Activated naive CD4-positive, alpha-beta T cell treated with Interleukin-2 at 50 U/mL for 16 hours (primary cell): ENCODE data around the gene NCOR1.
"Not testable (repeated sequence)": the region's sequence is repeated elsewhere in the genome, so short reads cannot be mapped to it uniquely, and the experiment has no call there.

Source experiments
- DNase-seq: peaks from one replicate; pipeline ENCODE4 v3.0.0-alpha.2; 2020

The NCOR1 gene

GRCh38 chr17:16215273-16215964, at the start of gene NCOR1:
TSS of gene NCOR1 (minus strand) at chr17:16215534. CDS start at chr17:16194569, 20,965 bp downstream.
- peak; percentile 91 for DNase-seq

- DNase-seq = no peak
These were observed 46.9 kb upstream of the NCOR1 start for GRCh38 chr17:16262201-16262600.

GRCh38 chr17:16261049-16261448, 45.7 kb upstream of the NCOR1 start:
- no peak for DNase-seq

- DNase-seq = no peak
These were observed 44.6 kb upstream of the NCOR1 start for GRCh38 chr17:16259926-16260325.

- no peak for DNase-seq
These were observed 43.6 kb upstream of the NCOR1 start for GRCh38 chr17:16258901-16259300.

GRCh38 chr17:16255481-16255921, 40.2 kb upstream of the NCOR1 start:
- DNase-seq = no peak

GRCh38 chr17:16254773-16255400, 39.6 kb upstream of the NCOR1 start:
- DNase-seq = no peak

GRCh38 chr17:16251556-16251955, 36.2 kb upstream of the NCOR1 start:
- DNase-seq = no peak

GRCh38 chr17:16251043-16251442, 35.7 kb upstream of the NCOR1 start:
- DNase-seq = no peak

GRCh38 chr17:16250635-16251034, 35.3 kb upstream of the NCOR1 start:
- DNase-seq = no peak

- no peak for DNase-seq
These were observed 32.3 kb upstream of the NCOR1 start for GRCh38 chr17:16247586-16247984.

- no peak for DNase-seq
These were observed 28.6 kb upstream of the NCOR1 start for GRCh38 chr17:16243801-16244567.

GRCh38 chr17:16243385-16243784, 28.1 kb upstream of the NCOR1 start:
- DNase-seq = no peak

GRCh38 chr17:16241906-16242399, 26.6 kb upstream of the NCOR1 start:
- DNase-seq = no peak

- no peak for DNase-seq
These were observed 24.6 kb upstream of the NCOR1 start for GRCh38 chr17:16239931-16240330.

- no peak for DNase-seq
These were observed 17.1 kb upstream of the NCOR1 start for GRCh38 chr17:16232391-16232790.

- not testable (repeated sequence) for DNase-seq
These were observed 14.7 kb upstream of the NCOR1 start for GRCh38 chr17:16229912-16230561.

- DNase-seq = no peak
These were observed 7.1 kb upstream of the NCOR1 start for GRCh38 chr17:16222406-16222805.

- DNase-seq = peak; percentile 91
These were observed 1.8 kb upstream of the NCOR1 start, which contains the start of gene PIGL for GRCh38 chr17:16217002-16217635. TSS of gene PIGL (plus strand) at chr17:16217210. CDS start at chr17:16217227, 17 bp downstream.

GRCh38 chr17:16216341-16217001, 1.1 kb upstream of the NCOR1 start:
- DNase-seq = not testable (repeated sequence)

- no peak for DNase-seq
These were observed 607 bp upstream of the NCOR1 start for GRCh38 chr17:16215965-16216316.

- peak; percentile 46 for DNase-seq
These were observed 397 bp downstream of the NCOR1 start for GRCh38 chr17:16215002-16215272.
